IMR-90 (cell line): ENCODE measurements around the gene BARD1. TPM values are rescaled to one million over a fixed set of nuclear protein-coding genes. Genes with fewer than 3 reads are reported as not detected.

Experiments used
- ATAC-seq: fragments of 200-7000 bp; cut with Tn5 transposase; 2 replicates; pipeline ENCODE4 v1.9.1; 2020; ENCODE audit warnings: low read depth, mild to moderate bottlenecking, moderate library complexity
- BruUV-seq: library from RNA; stranded (reverse); fragments of 400-500 nt; replicated peaks from 2 replicates; lab custom pipeline; 2021; lab: Mats Ljungman, UMichigan
- CTCF ChIA-PET: fragments of 300-600 bp; formaldehyde crosslinking; extraction: SDS; loops from one replicate; lab custom pipeline; 2021; ENCODE audit warnings: antibody characterized with exemption; lab: Yijun Ruan, JAX
- POLR2A ChIA-PET: fragments of 300-600 bp; sonication (Branson Sonifier 250); formaldehyde crosslinking; loops from one replicate; lab custom pipeline; 2022; ENCODE audit warnings: antibody characterized with exemption; ENCODE audit not compliant: unreplicated experiment; lab: Charles Lee
- DNase-seq: peaks from one replicate; pipeline ENCODE4 v3.0.0; 2013
- H2AFZ ChIP-seq: replicated peaks from 2 replicates; pipeline ENCODE3; 2013; ENCODE audit warnings: low read length, mild to moderate bottlenecking; ENCODE audit not compliant: poor library complexity
- H2AK5ac ChIP-seq: 2 replicates; pipeline ENCODE4 v1.6.1; 2013; ENCODE audit warnings: low read depth, low read length, inconsistent platforms
- H2AK9ac ChIP-seq: replicated peaks from 2 replicates; pipeline ENCODE3; 2013; ENCODE audit warnings: mild to moderate bottlenecking, low read depth, low read length, moderate library complexity; ENCODE audit not compliant: poor library complexity
- H2BK120ac ChIP-seq: 2 replicates; pipeline ENCODE4 v1.6.1; 2013; ENCODE audit warnings: low read depth, low read length, inconsistent platforms
- H2BK15ac ChIP-seq: 3 replicates; pipeline ENCODE4 v1.6.1; 2013; ENCODE audit warnings: low read depth, low read length, inconsistent platforms
- H2BK20ac ChIP-seq: 2 replicates; pipeline ENCODE4 v1.6.1; 2013; ENCODE audit warnings: low read depth, mild to moderate bottlenecking, inconsistent platforms, low read length, moderate library complexity
- H2BK5ac ChIP-seq: 2 replicates; pipeline ENCODE4 v1.6.1; 2013; ENCODE audit warnings: mild to moderate bottlenecking, low read depth, low read length, inconsistent platforms; ENCODE audit not compliant: poor library complexity, severe bottlenecking
- H3K14ac ChIP-seq: replicated peaks from 2 replicates; pipeline ENCODE4 v1.6.1; 2013; ENCODE audit warnings: low read depth, low read length, inconsistent platforms
- H3K18ac ChIP-seq: 2 replicates; pipeline ENCODE4 v1.6.1; 2013; ENCODE audit warnings: low read depth, low read length, control low read depth
- H3K23ac ChIP-seq: 2 replicates; pipeline ENCODE4 v1.6.1; 2013; ENCODE audit warnings: low read depth, low read length, inconsistent platforms
- H3K27ac ChIP-seq: 2 replicates; pipeline ENCODE4 v1.5.1; 2013; ENCODE audit warnings: mild to moderate bottlenecking, control low read depth, low read length; ENCODE audit not compliant: insufficient read depth
- H3K27me3 ChIP-seq: 2 replicates; pipeline ENCODE4 v1.6.1; 2013; ENCODE audit warnings: low read length; ENCODE audit not compliant: control insufficient read depth, insufficient read depth
- H3K36me3 ChIP-seq: 2 replicates; pipeline ENCODE4 v1.6.1; 2013; ENCODE audit warnings: low read length, mixed read lengths; ENCODE audit not compliant: control insufficient read depth, insufficient read depth
- H3K4ac ChIP-seq: 2 replicates; pipeline ENCODE4 v1.6.1; 2013; ENCODE audit warnings: low read depth, low read length, inconsistent platforms
- H3K4me1 ChIP-seq: 2 replicates; pipeline ENCODE4 v1.6.1; 2013; ENCODE audit warnings: low read length, mixed read lengths; ENCODE audit not compliant: control insufficient read depth, insufficient read depth
- H3K4me2 ChIP-seq: 2 replicates; pipeline ENCODE4 v1.6.1; 2013; ENCODE audit warnings: low read depth, mild to moderate bottlenecking, control low read depth, low read length, moderate library complexity
- H3K4me3 ChIP-seq: 2 replicates; pipeline ENCODE4 v1.5.1; 2013; ENCODE audit warnings: low read depth, mild to moderate bottlenecking, control low read depth, low read length, moderate library complexity; ENCODE audit not compliant: insufficient read depth
- H3K56ac ChIP-seq: 2 replicates; pipeline ENCODE4 v1.6.1; 2013; ENCODE audit warnings: low read length, inconsistent platforms; ENCODE audit not compliant: insufficient read depth; ENCODE audit errors: extremely low read depth
- H3K79me1 ChIP-seq, 2 experiments: 2 replicates each; pipeline ENCODE4 v1.6.1; 2013; ENCODE audit warnings: low read length in 2 of 2, inconsistent platforms in 1 of 2, low read depth in 1 of 2
- H3K9ac ChIP-seq: 2 replicates; pipeline ENCODE4 v1.6.1; 2013; ENCODE audit warnings: low read depth, low read length, control low read depth
- H3K9me1 ChIP-seq: 2 replicates; pipeline ENCODE4 v1.6.1; 2013; ENCODE audit warnings: low read length, inconsistent platforms; ENCODE audit not compliant: insufficient read depth
- H3K9me3 ChIP-seq: 2 replicates; pipeline ENCODE4 v1.6.1; 2013; ENCODE audit warnings: low read length; ENCODE audit not compliant: control insufficient read depth, insufficient read depth
- H4K20me1 ChIP-seq: 2 replicates; pipeline ENCODE4 v1.6.1; 2013; ENCODE audit warnings: low read length, inconsistent platforms; ENCODE audit not compliant: insufficient read depth
- H4K5ac ChIP-seq: 2 replicates; pipeline ENCODE4 v1.6.1; 2013; ENCODE audit warnings: mild to moderate bottlenecking, low read depth, low read length, control low read depth
- H4K8ac ChIP-seq, 2 experiments: 2 replicates each; pipeline ENCODE4 v1.6.1; 2013; ENCODE audit warnings: low read depth in 2 of 2, low read length in 2 of 2, control low read depth in 1 of 2, inconsistent platforms in 1 of 2
- H4K91ac ChIP-seq: 2 replicates; pipeline ENCODE4 v1.6.1; 2013; ENCODE audit warnings: low read depth, low read length, inconsistent platforms; ENCODE audit not compliant: insufficient read depth
- CHD1 ChIP-seq: IDR thresholded peaks from 2 replicates; pipeline ENCODE4 v1.6.1; 2012; ENCODE audit warnings: low read depth, low read length, improper control_type of control experiment
- CTCF ChIP-seq: conservative IDR thresholded peaks from 2 replicates; pipeline ENCODE4 v1.5.1; 2012; ENCODE audit warnings: mild to moderate bottlenecking, low read depth, low read length, improper control_type of control experiment
- FOS ChIP-seq: fragments of 150-350 bp; IDR thresholded peaks from 2 replicates; pipeline ENCODE4 v1.6.1; 2016; ENCODE audit warnings: low read depth, low read length
- MAFK ChIP-seq: IDR thresholded peaks from 2 replicates; pipeline ENCODE4 v1.6.1; 2012; ENCODE audit warnings: low read depth, low read length, improper control_type of control experiment
- MAZ ChIP-seq: IDR thresholded peaks from 2 replicates; pipeline ENCODE4 v1.6.1; 2012; ENCODE audit warnings: low read depth, mild to moderate bottlenecking, low read length, improper control_type of control experiment, moderate library complexity, borderline replicate concordance
- RAD21 ChIP-seq: IDR thresholded peaks from 2 replicates; pipeline ENCODE4 v1.6.1; 2012; ENCODE audit warnings: low read length, improper control_type of control experiment
- RCOR1 ChIP-seq: IDR thresholded peaks from 2 replicates; pipeline ENCODE4 v1.6.1; 2012; ENCODE audit warnings: mild to moderate bottlenecking, low read length, improper control_type of control experiment; ENCODE audit not compliant: insufficient replicate concordance
- USF2 ChIP-seq: fragments of 150-350 bp; IDR thresholded peaks from 2 replicates; pipeline ENCODE4 v1.6.1; 2017; ENCODE audit warnings: mild to moderate bottlenecking, antibody characterized with exemption, low read length, low read depth
- WGBS, 2 experiments: methylation state at CpG; one replicate each; pipeline versions ENCODE4 v1.1.5 to v1.1.7; 2013; ENCODE audit warnings: missing lambda C conversion rate in 2 of 2; ENCODE audit not compliant: insufficient read length in 1 of 2; ENCODE audit errors: extremely low coverage in 2 of 2; 5-methylcytosine and 5-hydroxymethylcytosine counted together
- dilution Hi-C: fragments of 300-500 bp; cut with HindIII; formaldehyde crosslinking; loops from one replicate; pipeline ENCODE4 v1.14.3; 2018; ENCODE audit warnings: low sequenced_read_pairs; ENCODE audit not compliant: unreplicated experiment
- in situ Hi-C: fragments of 300-500 bp; cut with MboI; formaldehyde crosslinking; loops from 3 replicates; pipeline ENCODE4 v1.14.3; 2019; ENCODE audit warnings: low sequenced_read_pairs, inconsistent platforms, mixed read lengths
- intact Hi-C: fragments of 100-400 bp; cut with micrococcal nuclease; formaldehyde crosslinking; loops from 2 replicates; pipeline ENCODE4 v1.10.0; 2022
- polyA plus RNA-seq, 3 experiments: library from polyadenylated mRNA; depleted of rRNA; stranded (reverse); fragments of >200 nt; gene quantifications; 2 replicates each; pipeline ENCODE4 v1.2.3, GENCODE V29; 2012; ENCODE audit warnings: low replicate concordance in 1 of 3
- total RNA-seq: library from RNA; depleted of rRNA; stranded (reverse); fragments of >200 nt; gene quantifications from 2 replicates; pipeline ENCODE4 v1.2.3, GENCODE V29; 2012

Gene BARD1
- total and polyA plus RNA-seq, 2 of the 4 experiments (the other 2 are of a cell fraction): 3.1 to 34.6 TPM

DNA sequence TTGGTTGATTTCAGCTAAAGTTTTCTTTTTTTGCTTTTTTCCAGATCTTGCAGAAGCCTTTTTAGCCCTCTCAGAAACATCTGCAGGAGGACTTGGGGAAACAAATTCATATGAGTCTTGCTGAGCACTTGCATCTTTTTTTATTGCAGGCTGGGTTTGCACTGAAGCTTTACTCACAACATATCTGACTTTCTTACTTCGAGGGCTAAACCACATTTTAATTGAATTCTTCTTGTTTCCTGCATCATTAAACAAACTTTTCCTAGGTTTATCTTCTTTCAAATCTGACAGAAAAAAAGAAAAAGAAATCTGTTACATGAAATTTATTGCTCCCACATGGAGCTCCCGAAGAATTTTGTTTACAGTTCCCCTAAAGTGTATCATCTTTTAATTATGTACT, 28.3 kb downstream of the BARD1 start:
- H3K9me3 ChIP-seq: no peaks in the 10 kb centered on the region
- H3K79me1 ChIP-seq: peaks cover 9 to 14% of the 10 kb centered on the region in 2 experiments; a peak in 3 of 4 replicates
- no peak overlapping the region for H2AFZ ChIP-seq
- H2AK9ac ChIP-seq: no peak overlapping the region
- CTCF ChIA-PET: no interaction called here
- H3K27me3 ChIP-seq: no peaks in the 10 kb centered on the region
- no peaks in the 10 kb centered on the region for H3K9me1 ChIP-seq
- no peak overlapping the region for H4K91ac ChIP-seq
- DNase-seq (no peak), ATAC-seq (no peak)
- dilution Hi-C loops: no loop called here
- H2BK20ac ChIP-seq: no peak overlapping the region
- TF ChIP-seq CHD1 (no peak), RCOR1 (no peak), RAD21 (no peak), USF2 (no peak), CTCF (no peak), FOS (no peak), MAFK (no peak), MAZ (no peak)
- H2BK15ac ChIP-seq: no peak overlapping the region
- no peak overlapping the region for H2BK5ac ChIP-seq
- no peak overlapping the region for H3K23ac ChIP-seq
- H2AK5ac ChIP-seq: no peak overlapping the region
- no CpG with 5 or more reads among the region's 2 CpGs for WGBS, 2 experiments
- peaks cover 1% of the 10 kb centered on the region; the same call in 1 of the 2 replicates for H3K36me3 ChIP-seq
- H4K8ac ChIP-seq: no peak overlapping the region
- H3K9ac ChIP-seq: no peak overlapping the region
- no peak overlapping the region for H3K4me3 ChIP-seq
- H3K4me1 ChIP-seq: no peaks in the 10 kb centered on the region
- no peak overlapping the region for H3K4ac ChIP-seq
- H3K27ac ChIP-seq: no peak overlapping the region
- no peak overlapping the region for H3K56ac ChIP-seq
- H4K5ac ChIP-seq: no peak overlapping the region
- in situ Hi-C loops: no loop called here
- BruUV-seq: no TSS peak
- no peaks in the 10 kb centered on the region for H4K20me1 ChIP-seq
- H3K14ac ChIP-seq: no peak overlapping the region
- POLR2A ChIA-PET: no interaction called here
- H3K4me2 ChIP-seq: no peak overlapping the region
- no peak overlapping the region for H3K18ac ChIP-seq
- intact Hi-C loops: no loop called here
- no peak overlapping the region for H2BK120ac ChIP-seq
